ENCODE results near the gene SCN4A.
"Not testable (repeated sequence)": the region's sequence is repeated elsewhere in the genome, so short reads cannot be mapped to it uniquely, and the experiment has no call there.

DNA sequence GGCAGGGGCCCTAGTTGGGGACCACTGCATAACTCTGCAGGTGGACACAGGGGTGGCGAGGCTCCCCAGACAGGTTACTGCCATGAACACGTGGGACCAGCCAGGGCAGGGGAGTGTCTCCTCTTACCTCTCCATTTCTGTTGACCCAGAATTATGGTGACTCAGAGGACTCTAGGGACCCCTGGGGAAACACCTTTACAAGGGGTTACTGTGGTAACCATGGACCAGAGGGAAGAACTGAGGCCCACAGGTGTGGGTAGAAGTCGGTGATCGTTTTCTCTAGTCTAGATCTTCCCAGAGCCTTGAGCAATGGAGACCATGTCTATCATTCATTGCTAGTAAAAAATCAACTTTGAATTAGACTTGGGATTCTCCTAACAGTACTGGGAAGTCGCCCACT is 51.9 kb downstream of the SCN4A start:
- TF ChIP-seq SUZ12 (IDR thresholded peaks at IDR 0.05; ENCODE audit: extremely low read depth, insufficient read depth, insufficient read length); YY1 (IDR thresholded peaks at IDR 0.05; ENCODE audit: insufficient read depth, insufficient read length); ZNF274 (IDR thresholded peaks at IDR 0.05; ENCODE audit: low read depth, low read length): not testable (repeated sequence)
